A549 (cell line): ENCODE measurements around the gene MAP3K2. TPM values are rescaled to one million over a fixed set of nuclear protein-coding genes. Genes with fewer than 3 reads are reported as not detected.

Experiments
- ATAC-seq, 2 experiments: fragments of 200-7000 bp in 1 of 2; fragments of >200 bp in 1 of 2; cut with Nextera tagmentation in 1 of 2; cut with Tn5 transposase in 1 of 2; 3 replicates each; pipeline versions ENCODE4 v1.8.0 to v1.9.1; 2018 to 2020; ENCODE audit warnings: mild to moderate bottlenecking in 1 of 2, moderate library complexity in 1 of 2
- CTCF ChIA-PET: fragments of 300-600 bp; sonication (Branson Sonifier 250); formaldehyde crosslinking; extraction: SDS; loops from one replicate; lab custom pipeline; 2021; ENCODE audit warnings: antibody characterized with exemption, inconsistent platforms; lab: Yijun Ruan, JAX
- POLR2A ChIA-PET: fragments of 350-600 bp; formaldehyde crosslinking; extraction: SDS; loops from one replicate; lab custom pipeline; 2021; ENCODE audit warnings: antibody characterized with exemption, inconsistent platforms; lab: Yijun Ruan, JAX
- DNase-seq, 2 experiments: peaks; one replicate each; pipeline versions ENCODE4 v3.0.0 to v3.0.0-alpha.2; 2011 to 2016; ENCODE audit warnings: low read depth in 1 of 2, low spot score in 1 of 2
- FAIRE-seq: peaks from 2 replicates; lab custom pipeline; 2011; peaks lifted over from hg19 to GRCh38; lab: Jason Lieb, UNC
- H3K27ac ChIP-seq, 2 experiments: fragments of >200 bp; sonication (Bioruptor Twin); formaldehyde crosslinking; 3 replicates each; pipeline ENCODE4 v1.5.1; 2016 to 2017
- H3K4me1 ChIP-seq: fragments of >200 bp; sonication (Bioruptor Twin); formaldehyde crosslinking; 3 replicates; pipeline ENCODE4 v1.6.1; 2016
- H3K4me2 ChIP-seq: fragments of >200 bp; sonication (Bioruptor Twin); formaldehyde crosslinking; 3 replicates; pipeline ENCODE4 v1.6.1; 2016
- H3K4me3 ChIP-seq: fragments of >200 bp; sonication (Bioruptor Twin); formaldehyde crosslinking; 3 replicates; pipeline ENCODE4 v1.5.1; 2016
- H3K9me3 ChIP-seq: fragments of >200 bp; sonication (Bioruptor Twin); formaldehyde crosslinking; 3 replicates; pipeline ENCODE4 v1.6.1; 2016
- BHLHE40 ChIP-seq: IDR thresholded peaks from 2 replicates; pipeline ENCODE4 v1.6.1; 2012; ENCODE audit warnings: low read depth, low read length, inconsistent platforms
- CEBPB ChIP-seq, 2 experiments: fragments of >200 bp in 1 of 2; sonication (Bioruptor Twin) in 1 of 2; formaldehyde crosslinking in 1 of 2; IDR thresholded peaks; 2 replicates each; pipeline ENCODE4 v1.6.1; 2012 to 2016
- EHF ChIP-seq: fragments of 250-450 bp; sonication (Bioruptor Pico); IDR thresholded peaks from 2 replicates; pipeline ENCODE4 v1.5.0; 2020; ENCODE audit warnings: mild to moderate bottlenecking
- FOSB ChIP-seq: fragments of 250-450 bp; sonication (Bioruptor Pico); IDR thresholded peaks from 2 replicates; pipeline ENCODE4 v1.5.0; 2020; ENCODE audit warnings: mild to moderate bottlenecking, moderate library complexity
- FOSL2 ChIP-seq, 2 experiments: fragments of 450-650 bp in 1 of 2; fragments of >200 bp in 1 of 2; sonication (Bioruptor Twin) in 1 of 2; formaldehyde crosslinking; IDR thresholded peaks; 2 replicates each; pipeline versions ENCODE4 v1.5.0 to v1.6.1; 2016 to 2020; ENCODE audit warnings: mild to moderate bottlenecking in 1 of 2, moderate library complexity in 1 of 2
- HEYL ChIP-seq: fragments of 250-450 bp; sonication (Bioruptor Pico); IDR thresholded peaks from 2 replicates; pipeline ENCODE4 v1.8.0; 2021; ENCODE audit warnings: mild to moderate bottlenecking, moderate library complexity
- JUN ChIP-seq, 2 experiments: fragments of >200 bp; sonication (Bioruptor Twin); formaldehyde crosslinking; IDR thresholded peaks; 2 replicates in 1 of 2; 3 replicates in 1 of 2; pipeline ENCODE4 v1.6.1; 2016 to 2017
- MAZ ChIP-seq: fragments of 150-350 bp; IDR thresholded peaks from 2 replicates; pipeline ENCODE4 v1.6.1; 2014; ENCODE audit warnings: antibody characterized with exemption, low read depth, low read length, borderline replicate concordance
- NPAS2 ChIP-seq: fragments of 250-450 bp; sonication (Bioruptor Pico); IDR thresholded peaks from 2 replicates; pipeline ENCODE4 v1.8.0; 2022; ENCODE audit warnings: mild to moderate bottlenecking, moderate library complexity, borderline replicate concordance
- RCOR1 ChIP-seq: fragments of 150-350 bp; IDR thresholded peaks from 2 replicates; pipeline ENCODE4 v1.6.1; 2014; ENCODE audit warnings: antibody characterized with exemption, low read length, low read depth
- SMC3 ChIP-seq: fragments of >200 bp; sonication (Bioruptor Twin); formaldehyde crosslinking; IDR thresholded peaks from 3 replicates; pipeline ENCODE4 v1.6.1; 2018; ENCODE audit warnings: inconsistent platforms
- TFCP2L1 ChIP-seq: fragments of 250-450 bp; sonication (Bioruptor Pico); IDR thresholded peaks from 2 replicates; pipeline ENCODE4 v1.5.0; 2021; ENCODE audit warnings: mild to moderate bottlenecking
- ZC3H11A ChIP-seq: fragments of 450-650 bp; IDR thresholded peaks from 2 replicates; pipeline ENCODE4 v1.6.1; 2014; ENCODE audit warnings: antibody characterized with exemption, mild to moderate bottlenecking
- WGBS: methylation state at CpG from one replicate; pipeline ENCODE4 v1.1.6; 2017; ENCODE audit errors: missing lambda C conversion rate; 5-methylcytosine and 5-hydroxymethylcytosine counted together
- polyA plus RNA-seq, 4 experiments: library from polyadenylated mRNA; depleted of rRNA in 3 of 4; stranded (reverse); fragments of >200 nt; fragmentation: RNase III in 1 of 4; extraction: RNeasy Plus Mini Kit Qiagen cat#74134 plus additional on column Dnase treatment in 1 of 4; gene quantifications; 2 replicates in 3 of 4; 3 replicates in 1 of 4; pipeline ENCODE4 v1.2.3, GENCODE V29; 2011 to 2017
- TF ChIP-seq, protein P1 (sequence below): fragments of >200 bp; sonication (Bioruptor Twin); formaldehyde crosslinking; IDR thresholded peaks from 3 replicates; pipeline ENCODE4 v1.6.1; 2016
- TF ChIP-seq, protein P2 (sequence below): IDR thresholded peaks from 2 replicates; pipeline ENCODE4 v1.6.1; 2012
- TF ChIP-seq, protein P3 (sequence below): fragments of >200 bp; sonication (Bioruptor Twin); formaldehyde crosslinking; IDR thresholded peaks from 3 replicates; pipeline ENCODE4 v1.5.1; 2016
- TF ChIP-seq, protein P4 (sequence below): fragments of >200 bp; sonication (Bioruptor Twin); formaldehyde crosslinking; IDR thresholded peaks from 2 replicates; pipeline ENCODE4 v1.6.1; 2016

The MAP3K2 gene
- polyA plus RNA-seq, 2 of the 4 experiments (the other 2 are of a cell fraction), result 12.3 to 29.7 TPM

DNA sequence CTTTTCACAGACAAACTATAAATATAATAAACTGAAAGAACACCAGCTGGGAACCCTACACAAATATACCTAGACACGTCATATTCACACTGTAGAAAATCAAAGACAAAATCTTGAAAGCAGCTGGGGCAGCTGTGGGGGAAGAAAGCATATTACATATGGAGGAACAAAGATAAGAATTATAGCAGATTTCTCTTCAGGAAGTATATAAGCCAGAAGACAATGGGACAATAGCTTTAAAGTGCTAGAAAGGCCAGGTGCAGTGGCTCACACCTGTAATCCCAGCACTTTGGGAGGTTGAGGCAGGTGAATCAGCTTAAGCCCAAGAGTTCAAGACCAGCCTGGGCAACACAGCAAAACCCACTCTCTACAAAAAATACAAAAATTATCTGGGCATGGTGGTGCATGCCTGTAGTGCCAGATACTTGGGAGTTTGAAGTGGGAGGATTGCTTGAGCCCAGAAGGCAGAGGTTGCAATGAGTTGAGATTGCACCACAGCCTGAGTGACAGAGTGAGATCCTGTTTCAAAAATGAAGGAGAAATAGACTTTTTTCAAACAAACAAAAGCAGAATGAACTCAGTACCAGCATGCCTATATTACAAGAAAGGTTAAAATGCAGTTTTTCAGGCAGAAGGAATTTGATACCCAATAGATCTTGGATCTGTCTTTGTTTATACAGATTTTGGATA, 67.0 kb downstream of the MAP3K2 start:
- Histone ChIP-seq H3K9me3 (peaks cover 18% of the 10 kb centered on the region), H3K4me1 (peaks cover under 1% of the 10 kb centered on the region; the same call in 1 of the 3 replicates), H3K4me2 (no peak overlapping the region), H3K4me3 (no peak overlapping the region), H3K27ac (no peak overlapping the region)
- FAIRE-seq (no peak), DNase-seq (no peak), ATAC-seq (no peak)
- no peak for TF ChIP-seq EHF (CRISPR knock-in tag)
- no peak for TF ChIP-seq RCOR1
- no peak for TF ChIP-seq FOSB (CRISPR knock-in tag)
- TF ChIP-seq NPAS2, result no peak
- TF ChIP-seq BHLHE40, result no peak
- no peak for TF ChIP-seq JUN (IDR thresholded peaks at IDR 0.05)
- no peak for TF ChIP-seq CEBPB (IDR thresholded peaks at IDR 0.05)
- no peak for TF ChIP-seq TFCP2L1 (CRISPR knock-in tag)
- TF ChIP-seq ZC3H11A, result no peak
- TF ChIP-seq, protein P1, sequence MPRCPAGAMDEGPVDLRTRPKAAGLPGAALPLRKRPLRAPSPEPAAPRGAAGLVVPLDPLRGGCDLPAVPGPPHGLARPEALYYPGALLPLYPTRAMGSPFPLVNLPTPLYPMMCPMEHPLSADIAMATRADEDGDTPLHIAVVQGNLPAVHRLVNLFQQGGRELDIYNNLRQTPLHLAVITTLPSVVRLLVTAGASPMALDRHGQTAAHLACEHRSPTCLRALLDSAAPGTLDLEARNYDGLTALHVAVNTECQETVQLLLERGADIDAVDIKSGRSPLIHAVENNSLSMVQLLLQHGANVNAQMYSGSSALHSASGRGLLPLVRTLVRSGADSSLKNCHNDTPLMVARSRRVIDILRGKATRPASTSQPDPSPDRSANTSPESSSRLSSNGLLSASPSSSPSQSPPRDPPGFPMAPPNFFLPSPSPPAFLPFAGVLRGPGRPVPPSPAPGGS, result no peak
- TF ChIP-seq, protein P2, sequence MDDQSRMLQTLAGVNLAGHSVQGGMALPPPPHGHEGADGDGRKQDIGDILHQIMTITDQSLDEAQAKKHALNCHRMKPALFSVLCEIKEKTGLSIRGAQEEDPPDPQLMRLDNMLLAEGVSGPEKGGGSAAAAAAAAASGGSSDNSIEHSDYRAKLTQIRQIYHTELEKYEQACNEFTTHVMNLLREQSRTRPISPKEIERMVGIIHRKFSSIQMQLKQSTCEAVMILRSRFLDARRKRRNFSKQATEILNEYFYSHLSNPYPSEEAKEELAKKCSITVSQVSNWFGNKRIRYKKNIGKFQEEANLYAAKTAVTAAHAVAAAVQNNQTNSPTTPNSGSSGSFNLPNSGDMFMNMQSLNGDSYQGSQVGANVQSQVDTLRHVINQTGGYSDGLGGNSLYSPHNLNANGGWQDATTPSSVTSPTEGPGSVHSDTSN, result no peak
- TF ChIP-seq HEYL, result no peak
- TF ChIP-seq MAZ, result no peak
- TF ChIP-seq SMC3, result no peak
- TF ChIP-seq, protein P3, sequence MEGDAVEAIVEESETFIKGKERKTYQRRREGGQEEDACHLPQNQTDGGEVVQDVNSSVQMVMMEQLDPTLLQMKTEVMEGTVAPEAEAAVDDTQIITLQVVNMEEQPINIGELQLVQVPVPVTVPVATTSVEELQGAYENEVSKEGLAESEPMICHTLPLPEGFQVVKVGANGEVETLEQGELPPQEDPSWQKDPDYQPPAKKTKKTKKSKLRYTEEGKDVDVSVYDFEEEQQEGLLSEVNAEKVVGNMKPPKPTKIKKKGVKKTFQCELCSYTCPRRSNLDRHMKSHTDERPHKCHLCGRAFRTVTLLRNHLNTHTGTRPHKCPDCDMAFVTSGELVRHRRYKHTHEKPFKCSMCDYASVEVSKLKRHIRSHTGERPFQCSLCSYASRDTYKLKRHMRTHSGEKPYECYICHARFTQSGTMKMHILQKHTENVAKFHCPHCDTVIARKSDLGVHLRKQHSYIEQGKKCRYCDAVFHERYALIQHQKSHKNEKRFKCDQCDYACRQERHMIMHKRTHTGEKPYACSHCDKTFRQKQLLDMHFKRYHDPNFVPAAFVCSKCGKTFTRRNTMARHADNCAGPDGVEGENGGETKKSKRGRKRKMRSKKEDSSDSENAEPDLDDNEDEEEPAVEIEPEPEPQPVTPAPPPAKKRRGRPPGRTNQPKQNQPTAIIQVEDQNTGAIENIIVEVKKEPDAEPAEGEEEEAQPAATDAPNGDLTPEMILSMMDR, result no peak
- TF ChIP-seq, protein P4, sequence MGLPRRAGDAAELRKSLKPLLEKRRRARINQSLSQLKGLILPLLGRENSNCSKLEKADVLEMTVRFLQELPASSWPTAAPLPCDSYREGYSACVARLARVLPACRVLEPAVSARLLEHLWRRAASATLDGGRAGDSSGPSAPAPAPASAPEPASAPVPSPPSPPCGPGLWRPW, result no peak
- 97% methylated on average over 1 of the region's 1 CpG for WGBS
- POLR2A ChIA-PET, result no interaction called here
- CTCF ChIA-PET, result interaction anchor here (0.9 to 1.8 kb wide), 2 partner anchors 159 kb away, joined by 3 to 6 read pairs; no protein-coding TSS in a partner anchor

DNA sequence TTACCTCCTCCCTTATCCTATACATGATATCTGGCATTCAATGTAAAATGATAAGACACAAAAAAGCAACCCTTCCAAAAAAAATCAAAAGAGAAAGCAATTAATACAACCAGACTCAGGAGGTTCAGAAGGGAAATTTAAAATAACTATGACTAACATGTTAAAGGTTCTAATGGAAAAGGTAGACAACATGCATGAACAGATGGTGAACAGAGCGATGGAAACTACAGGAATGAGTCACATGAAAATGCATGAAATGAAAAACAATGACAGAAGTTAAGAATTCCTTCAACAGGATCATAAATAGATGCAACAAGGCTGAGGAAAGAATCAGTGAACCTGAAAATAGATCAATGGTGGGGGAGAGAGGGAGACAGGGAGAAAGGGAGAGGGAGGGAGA, 67.7 kb downstream of the MAP3K2 start:
- no peak overlapping the region for H3K27ac ChIP-seq
- no peak for ATAC-seq
- no peaks in the 10 kb centered on the region for H3K4me1 ChIP-seq
- ChIA-PET POLR2A (interaction anchor here (0.7 kb wide), 1 partner anchor 141 kb away, joined by 5 read pairs; no protein-coding TSS in a partner anchor), CTCF (interaction anchor here (0.9 kb wide), 1 partner anchor 160 kb away, joined by 3 read pairs; no protein-coding TSS in a partner anchor)
- TF ChIP-seq TFCP2L1 (CRISPR knock-in tag) (no peak), FOSL2 (IDR thresholded peaks at IDR 0.05) (no peak), FOSL2 (CRISPR knock-in tag; IDR thresholded peaks at IDR 0.05) (peak; percentile 56; the same call in 1 of the 2 replicates)
- H3K4me2 ChIP-seq, result no peak overlapping the region
- FAIRE-seq, result no peak
- DNase-seq, result no peak
- no peak overlapping the region for H3K4me3 ChIP-seq
- WGBS, result 97% methylated on average over 1 of the region's 1 CpG
- peaks cover 18% of the 10 kb centered on the region for H3K9me3 ChIP-seq
